Vagina (tissue), 2 donors: Measurements from ENCODE around the gene SNRNP200.

Source experiments
- CTCF ChIP-seq, 3 experiments: fragments of 450-650 bp in 2 of 3; fragments of 200-600 bp in 1 of 3; sonication (generic) in 1 of 3; IDR thresholded peaks; one replicate each; pipeline ENCODE4 v1.5.1; 2017 to 2019; ENCODE audit warnings: antibody characterized with exemption in 3 of 3, mild to moderate bottlenecking in 2 of 3, moderate library complexity in 2 of 3
- POLR2A ChIP-seq, 2 donors: fragments of 450-650 bp; IDR thresholded peaks; one replicate each; pipeline ENCODE4 v1.6.1; 2017; ENCODE audit warnings: antibody characterized with exemption in 2 of 2, mild to moderate bottlenecking in 2 of 2, moderate library complexity in 2 of 2
- POLR2AphosphoS5 ChIP-seq, 2 donors: sonication (generic); formaldehyde crosslinking; IDR thresholded peaks; one replicate each; pipeline ENCODE4 v1.9.0; 2017; ENCODE audit warnings: antibody characterized with exemption in 2 of 2, mild to moderate bottlenecking in 2 of 2, low read depth in 1 of 2; ENCODE audit not compliant: insufficient read depth in 1 of 2

- TF ChIP-seq POLR2AphosphoS5 (IDR thresholded peaks at IDR 0.05; ENCODE audit: insufficient read depth in 1 of 2, low read depth in 1 of 2) (no peak), CTCF (IDR thresholded peaks at IDR 0.05) (no peak), POLR2A (IDR thresholded peaks at IDR 0.05) (no peak)
These were observed 71.9 kb downstream of the SNRNP200 start for GRCh38 chr2:96233436-96233835.
